Mesangial cell (primary cell): ENCODE measurements around the gene ATP13A3. TPM values are rescaled to one million over a fixed set of nuclear protein-coding genes. Genes with fewer than 3 reads are reported as not detected.

Experiments used
- total RNA-seq: library from RNA; depleted of rRNA; stranded (reverse); fragments of >200 nt; gene quantifications from 2 replicates; pipeline ENCODE4 v1.2.3, GENCODE V29; 2015

Gene ATP13A3
- total RNA-seq: 60.0 and 91.7 TPM in 2 replicates

GRCh38 chr3:194486540-194487288 is at the start of gene ATP13A3:
ATP13A3 (minus strand) TSS chr3:194487002; CDS start chr3:194462190, 24,812 bp downstream.

GRCh38 chr3:194399166-194399565 is 87.6 kb downstream of the ATP13A3 start, which contains the start of gene GP5:
GP5 (minus strand) TSS chr3:194399266; CDS start chr3:194398282, 984 bp downstream.

GRCh38 chr3:194369522-194370279 is 117.1 kb downstream of the ATP13A3 start, which contains the start of gene LRRC15:
LRRC15 (minus strand) TSS chr3:194369743; CDS start chr3:194361043, 8,700 bp downstream.

Other genes starting within 250 kb of the ATP13A3 start
- not detected in 2 replicates for gene CPN2, start 135.7 kb downstream of the ATP13A3 start, total RNA-seq
- under 0.01 and 0.25 TPM in 2 replicates for gene LRRC15, start 117.3 kb downstream of the ATP13A3 start, total RNA-seq
- gene GP5, start 87.7 kb downstream of the ATP13A3 start, total RNA-seq: under 0.01 and 0.16 TPM in 2 replicates
- gene TMEM44, start 146.4 kb upstream of the ATP13A3 start, total RNA-seq: 13.5 and 29.3 TPM in 2 replicates
- gene LSG1, start 185.2 kb upstream of the ATP13A3 start, total RNA-seq: 10.6 and 21.0 TPM in 2 replicates
- gene FAM43A, start 198.9 kb upstream of the ATP13A3 start, total RNA-seq: 4.9 and 7.2 TPM in 2 replicates